Activated CD8-positive, alpha-beta T cell treated with anti-CD3 and anti-CD28 coated beads for 36 hours (primary cell): ENCODE data around the gene IP6K3. TPM values are rescaled to one million over a fixed set of nuclear protein-coding genes. Genes with fewer than 3 reads are reported as not detected.

Experiments used
- ATAC-seq: fragments of 200-7000 bp; cut with Tn5 transposase; one replicate; pipeline ENCODE4 v1.10.0; 2021; ENCODE audit warnings: mild to moderate bottlenecking, moderate library complexity
- CTCF ChIA-PET: fragments of 350-600 bp; sonication (Branson Sonifier 250); formaldehyde crosslinking; loops from one replicate; lab custom pipeline; 2021; ENCODE audit warnings: antibody characterized with exemption; lab: Charles Lee
- POLR2A ChIA-PET: fragments of 350-600 bp; sonication (Branson Sonifier 250); formaldehyde crosslinking; loops from one replicate; lab custom pipeline; 2021; ENCODE audit warnings: antibody characterized with exemption; lab: Charles Lee
- DNase-seq: peaks from one replicate; pipeline ENCODE4 v3.0.0-alpha.2; 2020
- H3K27ac Mint-ChIP-seq: one replicate; pipeline ENCODE4 v1.8.0; 2021; ENCODE audit warnings: mild to moderate bottlenecking, mixed read lengths
- H3K27me3 Mint-ChIP-seq: one replicate; pipeline ENCODE4 v1.8.0; 2021; ENCODE audit warnings: mixed read lengths
- H3K36me3 Mint-ChIP-seq: one replicate; pipeline ENCODE4 v1.8.0; 2021; ENCODE audit warnings: low read depth, mixed read lengths
- H3K4me1 Mint-ChIP-seq: one replicate; pipeline ENCODE4 v1.8.0; 2021; ENCODE audit warnings: low read depth, mixed read lengths
- H3K4me3 Mint-ChIP-seq: one replicate; pipeline ENCODE4 v1.8.0; 2021; ENCODE audit warnings: mild to moderate bottlenecking, moderate library complexity, mixed read lengths
- H3K9me3 Mint-ChIP-seq: one replicate; pipeline ENCODE4 v1.8.0; 2021; ENCODE audit warnings: mixed read lengths
- CTCF ChIP-seq: fragments of 200-600 bp; IDR thresholded peaks from one replicate; pipeline ENCODE4 v1.8.0; 2022; ENCODE audit warnings: antibody characterized with exemption, mild to moderate bottlenecking
- intact Hi-C: fragments of 100-400 bp; cut with micrococcal nuclease; formaldehyde crosslinking; loops from one replicate; pipeline ENCODE4 v1.10.0; 2022
- total RNA-seq, 2 experiments: library from RNA; stranded (reverse); gene quantifications; one replicate each; pipeline ENCODE4 v1.2.3, GENCODE V29; 2021

The IP6K3 gene
- total RNA-seq, 2 experiments from 2014 or later = not detected

GRCh38 chr6:33779290-33779689 lies 32.6 kb upstream of the IP6K3 start:
- POLR2A ChIA-PET = interaction anchor here (1.2 to 2.8 kb wide), 2 partner anchors 8 kb away, joined by 3 to 15 read pairs; partner anchors contain the start of gene LEMD2
- TF ChIP-seq CTCF = no peak
- H3K4me1 Mint-ChIP-seq = peaks cover 5% of the 10 kb centered on the region
- CTCF ChIA-PET = interaction anchor here (1.1 to 5.2 kb wide), 5 partner anchors 8 to 249 kb away, joined by 3 to 26 read pairs (median 4); no protein-coding TSS in a partner anchor
- no peaks in the 10 kb centered on the region for H3K9me3 Mint-ChIP-seq
- no peak overlapping the region for H3K27ac Mint-ChIP-seq
- H3K4me3 Mint-ChIP-seq = no peak overlapping the region
- ATAC-seq = no peak
- no peaks in the 10 kb centered on the region for H3K27me3 Mint-ChIP-seq
- H3K36me3 Mint-ChIP-seq = peaks cover 59% of the 10 kb centered on the region
- DNase-seq = no peak
- intact Hi-C loops = no loop called here

GRCh38 chr6:33778444-33779121 lies 31.9 kb upstream of the IP6K3 start:
- ATAC-seq (no peak), DNase-seq (no peak)
- H3K4me1 Mint-ChIP-seq = no peaks in the 10 kb centered on the region
- CTCF ChIA-PET = interaction anchor here (0.6 to 5.2 kb wide), 8 partner anchors 7 to 249 kb away, joined by 3 to 26 read pairs (median 3); no protein-coding TSS in a partner anchor
- no peak overlapping the region for H3K4me3 Mint-ChIP-seq
- peaks cover 52% of the 10 kb centered on the region for H3K36me3 Mint-ChIP-seq
- POLR2A ChIA-PET = interaction anchor here (2.8 kb wide), 1 partner anchor 9 kb away, joined by 15 read pairs; the partner anchor contains the start of gene LEMD2
- no peak for TF ChIP-seq CTCF
- no peak overlapping the region for H3K27ac Mint-ChIP-seq
- intact Hi-C loops = no loop called here
- no peaks in the 10 kb centered on the region for H3K9me3 Mint-ChIP-seq
- no peaks in the 10 kb centered on the region for H3K27me3 Mint-ChIP-seq

- ATAC-seq (no peak), DNase-seq (no peak)
- TF ChIP-seq CTCF = no peak
- POLR2A ChIA-PET = interaction anchor here (2.8 kb wide), 1 partner anchor 10 kb away, joined by 15 read pairs; the partner anchor contains the start of gene LEMD2
- intact Hi-C loops = no loop called here
- H3K36me3 Mint-ChIP-seq = peaks cover 49% of the 10 kb centered on the region
- H3K4me3 Mint-ChIP-seq = no peak overlapping the region
- H3K27me3 Mint-ChIP-seq = no peaks in the 10 kb centered on the region
- H3K27ac Mint-ChIP-seq = no peak overlapping the region
- CTCF ChIA-PET = interaction anchor here (0.6 to 1.4 kb wide), 6 partner anchors 9 to 250 kb away, joined by 3 to 5 read pairs (median 4); no protein-coding TSS in a partner anchor
- no peaks in the 10 kb centered on the region for H3K4me1 Mint-ChIP-seq
- H3K9me3 Mint-ChIP-seq = no peaks in the 10 kb centered on the region
Observed at GRCh38 chr6:33777398-33778388, 31.0 kb upstream of the IP6K3 start.

GRCh38 chr6:33776764-33777163 lies 30.1 kb upstream of the IP6K3 start:
- Mint-ChIP-seq H3K9me3 (no peaks in the 10 kb centered on the region), H3K27me3 (no peaks in the 10 kb centered on the region), H3K4me3 (no peak overlapping the region), H3K4me1 (peaks cover 5% of the 10 kb centered on the region), H3K27ac (no peak overlapping the region), H3K36me3 (peaks cover 46% of the 10 kb centered on the region)
- ATAC-seq (no peak), DNase-seq (no peak)
- ChIA-PET POLR2A (interaction anchor here (0.5 to 1.4 kb wide), 2 partner anchors 11 to 104 kb away, joined by 3 to 5 read pairs; no protein-coding TSS in a partner anchor), CTCF (interaction anchor here (1.4 kb wide), 1 partner anchor 9 kb away, joined by 5 read pairs; no protein-coding TSS in a partner anchor)
- no peak for TF ChIP-seq CTCF
- intact Hi-C loops = no loop called here
